Measurements from ENCODE around the gene KDM2A. TPM values are rescaled to one million over a fixed set of nuclear protein-coding genes. Genes with fewer than 3 reads are reported as not detected.
"Not testable (repeated sequence)": the region's sequence is repeated elsewhere in the genome, so short reads cannot be mapped to it uniquely, and the experiment has no call there.

KDM2A gene
- total and polyA plus RNA-seq, 7 donors: 15.6 to 67.3 (median 29.0) TPM

- DNase-seq: no peak
- 88 to 90% methylated on average over 5 of the region's 5 CpGs for WGBS, 2 donors
- peaks cover 0 to 30% (median 20%) of the 10 kb centered on the region in 4 donors for H3K4me1 ChIP-seq
- H3K36me3 ChIP-seq: no peaks in the 10 kb centered on the region
- intact Hi-C loops (cut with DNase I): no loop called here
- no peak overlapping the region for H3K27ac ChIP-seq
- no peak overlapping the region for H3K4me3 ChIP-seq
- H3K27me3 ChIP-seq: no peaks in the 10 kb centered on the region
- no peaks in the 10 kb centered on the region for H3K9me3 ChIP-seq
- TF ChIP-seq EP300 (IDR thresholded peaks at IDR 0.05): no peak
These were observed 42.1 kb downstream of the KDM2A start for GRCh38 chr11:67160872-67161783.

DNA sequence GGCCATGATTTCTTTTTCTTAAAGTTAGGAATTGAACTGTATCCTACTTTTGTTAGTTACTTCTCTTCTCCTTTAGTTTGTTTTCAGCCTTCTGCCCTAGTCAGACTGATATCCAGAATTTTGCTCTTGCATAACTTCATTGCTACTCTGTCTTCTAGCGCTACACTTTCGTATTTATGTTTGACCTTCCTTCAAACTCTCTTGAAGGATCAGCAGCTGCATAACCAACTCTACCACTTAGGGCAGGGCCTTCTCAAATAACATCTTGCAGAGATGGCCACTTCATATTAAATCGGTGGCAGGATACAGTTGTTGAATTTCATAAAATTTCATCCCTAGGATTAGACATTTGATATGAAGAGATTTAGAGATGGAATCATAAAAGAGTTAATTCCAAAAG lies 43.9 kb downstream of the KDM2A start:
- Histone ChIP-seq H3K36me3 (no peaks in the 10 kb centered on the region), H3K9me3 (no peaks in the 10 kb centered on the region), H3K4me3 (no peak overlapping the region), H3K27me3 (no peaks in the 10 kb centered on the region), H3K4me1 (peaks cover 0 to 44% (median 31%) of the 10 kb centered on the region in 4 donors), H3K27ac (no peak overlapping the region)
- WGBS, 2 donors: 91 to 94% methylated on average over 3 of the region's 3 CpGs
- intact Hi-C loops (cut with DNase I): no loop called here
- TF ChIP-seq, protein P1, sequence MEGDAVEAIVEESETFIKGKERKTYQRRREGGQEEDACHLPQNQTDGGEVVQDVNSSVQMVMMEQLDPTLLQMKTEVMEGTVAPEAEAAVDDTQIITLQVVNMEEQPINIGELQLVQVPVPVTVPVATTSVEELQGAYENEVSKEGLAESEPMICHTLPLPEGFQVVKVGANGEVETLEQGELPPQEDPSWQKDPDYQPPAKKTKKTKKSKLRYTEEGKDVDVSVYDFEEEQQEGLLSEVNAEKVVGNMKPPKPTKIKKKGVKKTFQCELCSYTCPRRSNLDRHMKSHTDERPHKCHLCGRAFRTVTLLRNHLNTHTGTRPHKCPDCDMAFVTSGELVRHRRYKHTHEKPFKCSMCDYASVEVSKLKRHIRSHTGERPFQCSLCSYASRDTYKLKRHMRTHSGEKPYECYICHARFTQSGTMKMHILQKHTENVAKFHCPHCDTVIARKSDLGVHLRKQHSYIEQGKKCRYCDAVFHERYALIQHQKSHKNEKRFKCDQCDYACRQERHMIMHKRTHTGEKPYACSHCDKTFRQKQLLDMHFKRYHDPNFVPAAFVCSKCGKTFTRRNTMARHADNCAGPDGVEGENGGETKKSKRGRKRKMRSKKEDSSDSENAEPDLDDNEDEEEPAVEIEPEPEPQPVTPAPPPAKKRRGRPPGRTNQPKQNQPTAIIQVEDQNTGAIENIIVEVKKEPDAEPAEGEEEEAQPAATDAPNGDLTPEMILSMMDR (IDR thresholded peaks at IDR 0.05): no peak
- no peak for TF ChIP-seq EP300 (IDR thresholded peaks at IDR 0.05)
- TF ChIP-seq POLR2AphosphoS5 (IDR thresholded peaks at IDR 0.05): no peak
- no peak for TF ChIP-seq POLR2A (IDR thresholded peaks at IDR 0.05)
- no peak for DNase-seq

GRCh38 chr11:67165623-67166022 lies 46.6 kb downstream of the KDM2A start:
- no peak overlapping the region for H3K4me3 ChIP-seq
- no peaks in the 10 kb centered on the region for H3K9me3 ChIP-seq
- no peaks in the 10 kb centered on the region for H3K27me3 ChIP-seq
- no peak overlapping the region for H3K27ac ChIP-seq
- no peak for DNase-seq
- no peaks in the 10 kb centered on the region for H3K36me3 ChIP-seq
- peaks cover 0 to 47% (median 29%) of the 10 kb centered on the region in 4 donors for H3K4me1 ChIP-seq
- WGBS, 2 donors: 78 to 84% methylated on average over 1 of the region's 1 CpG
- intact Hi-C loops (cut with DNase I): loop anchor here (5.0 kb wide), 1 partner anchor 43 kb away; no protein-coding TSS in a partner anchor
- TF ChIP-seq, protein P1 (IDR thresholded peaks at IDR 0.05): no peak
- no peak for TF ChIP-seq POLR2A (IDR thresholded peaks at IDR 0.05)
- no peak for TF ChIP-seq POLR2AphosphoS5 (IDR thresholded peaks at IDR 0.05)
- TF ChIP-seq EP300 (IDR thresholded peaks at IDR 0.05): no peak

- no peak for DNase-seq
- peaks cover 0 to 55% (median 29%) of the 10 kb centered on the region in 4 donors for H3K4me1 ChIP-seq
- H3K27ac ChIP-seq: no peak overlapping the region
- 89 to 93% methylated on average over 2 of the region's 2 CpGs for WGBS, 2 donors
- no peaks in the 10 kb centered on the region for H3K27me3 ChIP-seq
- intact Hi-C loops (cut with DNase I): loop anchor here (5.0 kb wide), 1 partner anchor 45 kb away; no protein-coding TSS in a partner anchor
- H3K36me3 ChIP-seq: no peaks in the 10 kb centered on the region
- H3K4me3 ChIP-seq: no peak overlapping the region
- no peaks in the 10 kb centered on the region for H3K9me3 ChIP-seq
- TF ChIP-seq, protein P1 (IDR thresholded peaks at IDR 0.05): no peak
- TF ChIP-seq POLR2A (IDR thresholded peaks at IDR 0.05) (no peak), POLR2AphosphoS5 (IDR thresholded peaks at IDR 0.05) (no peak), EP300 (IDR thresholded peaks at IDR 0.05) (no peak)
These were observed 48.0 kb downstream of the KDM2A start for GRCh38 chr11:67167091-67167490.

DNA sequence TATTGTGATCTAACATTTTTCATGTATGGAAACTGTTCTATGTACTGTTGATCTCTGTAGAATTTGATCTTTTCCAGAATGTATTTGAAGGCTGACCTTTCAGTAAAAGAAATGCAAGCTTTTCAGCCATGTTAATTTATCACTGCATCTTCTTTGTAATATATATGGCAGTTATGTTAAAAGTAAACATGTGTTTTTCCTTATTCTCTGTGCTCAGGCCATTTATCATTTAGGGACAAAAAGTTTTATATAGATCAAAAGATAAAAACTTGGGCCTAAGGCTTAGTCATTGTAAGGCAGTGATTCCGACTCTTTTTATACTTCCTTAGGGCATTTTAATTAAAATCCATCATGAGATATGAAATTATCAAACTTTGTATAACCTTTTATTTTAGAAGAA lies 48.7 kb downstream of the KDM2A start:
- H3K4me1 ChIP-seq: peaks cover 0 to 55% (median 29%) of the 10 kb centered on the region in 4 donors
- 96% methylated on average over 1 of the region's 1 CpG for WGBS, 2 donors
- H3K27me3 ChIP-seq: no peaks in the 10 kb centered on the region
- no peaks in the 10 kb centered on the region for H3K36me3 ChIP-seq
- TF ChIP-seq, protein P1 (IDR thresholded peaks at IDR 0.05): no peak
- no peak for TF ChIP-seq POLR2A (IDR thresholded peaks at IDR 0.05)
- TF ChIP-seq EP300 (IDR thresholded peaks at IDR 0.05): no peak
- TF ChIP-seq POLR2AphosphoS5 (IDR thresholded peaks at IDR 0.05): no peak
- H3K4me3 ChIP-seq: no peak overlapping the region
- H3K9me3 ChIP-seq: no peaks in the 10 kb centered on the region
- intact Hi-C loops (cut with DNase I): loop anchor here (1.0 to 5.0 kb wide), 2 partner anchors 45 to 86 kb away; no protein-coding TSS in a partner anchor
- H3K27ac ChIP-seq: peak overlapping the region in 1 of 4 donors; percentile 36
- no peak for DNase-seq

- Histone ChIP-seq H3K27ac (peak overlapping the region in 2 of 4 donors; percentile 36 to 49), H3K4me1 (peaks cover 0 to 55% (median 29%) of the 10 kb centered on the region in 4 donors)
- H3K36me3 ChIP-seq, H3K9me3 ChIP-seq, H3K4me3 ChIP-seq, DNase-seq, H3K27me3 ChIP-seq: not testable (repeated sequence)
- WGBS, 2 donors: 92 to 94% methylated on average over 9 of the region's 9 CpGs
- intact Hi-C loops (cut with DNase I): loop anchor here (1.0 to 5.0 kb wide), 2 partner anchors 47 to 88 kb away; no protein-coding TSS in a partner anchor
These were observed 49.8 kb downstream of the KDM2A start for GRCh38 chr11:67168911-67169310.
